DMS79 treated with DMSO at 0.1 percent for 48 hours (cell line): ENCODE measurements around the gene USP2.

ENCODE experiments used
- DNase-seq: peaks from one replicate; lab custom pipeline; 2025; lab: John Stamatoyannopoulos, UW

Gene USP2

DNA sequence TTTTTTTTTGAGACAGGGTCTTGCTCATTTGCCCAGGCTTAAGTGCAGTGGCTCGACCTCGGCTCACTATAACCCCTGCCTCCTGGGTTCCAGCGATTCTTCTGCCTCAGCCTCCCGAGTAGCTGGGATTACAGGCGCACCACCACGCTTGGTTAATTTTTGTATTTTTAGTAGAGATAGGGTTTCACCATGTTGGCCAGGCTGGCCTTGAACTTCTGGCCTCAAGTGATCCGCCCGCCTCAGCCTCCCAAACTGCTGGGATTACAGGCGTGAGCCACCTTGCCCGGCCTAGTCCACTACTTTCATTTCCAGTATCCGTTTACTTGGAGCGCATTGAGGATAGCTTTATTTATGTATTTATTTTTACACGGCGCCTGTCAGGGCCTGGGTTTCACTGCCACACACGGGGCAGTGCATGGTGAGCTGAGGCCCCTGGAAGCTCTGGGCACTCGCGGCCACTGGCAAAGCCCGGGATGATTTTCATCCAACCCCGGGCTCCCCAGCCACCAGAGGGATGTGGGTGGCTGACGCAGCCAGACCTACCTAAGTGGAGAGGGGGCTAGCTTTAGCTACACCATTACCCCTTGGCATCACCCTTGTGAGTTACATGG is 58.5 kb downstream of the USP2 start:
- DNase-seq: no peak

DNA sequence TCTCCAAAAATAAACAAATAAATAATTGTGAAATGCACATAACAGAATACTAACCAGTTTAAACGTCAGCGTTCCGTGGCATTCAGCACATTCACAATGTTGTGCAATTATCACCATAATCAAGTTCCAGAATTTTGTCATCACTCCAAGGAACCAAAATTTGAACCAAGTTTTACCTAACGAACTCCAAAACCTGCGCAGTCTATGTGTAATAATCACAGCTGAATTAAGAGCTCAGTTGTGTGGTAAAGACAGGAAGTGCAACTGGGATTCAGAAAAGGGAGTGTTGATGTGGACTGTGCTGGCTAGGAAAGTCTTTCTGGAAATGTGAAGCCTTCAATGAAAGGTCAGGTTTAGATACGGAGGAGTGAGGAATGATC is 59.1 kb downstream of the USP2 start:
- DNase-seq: no peak

DNA sequence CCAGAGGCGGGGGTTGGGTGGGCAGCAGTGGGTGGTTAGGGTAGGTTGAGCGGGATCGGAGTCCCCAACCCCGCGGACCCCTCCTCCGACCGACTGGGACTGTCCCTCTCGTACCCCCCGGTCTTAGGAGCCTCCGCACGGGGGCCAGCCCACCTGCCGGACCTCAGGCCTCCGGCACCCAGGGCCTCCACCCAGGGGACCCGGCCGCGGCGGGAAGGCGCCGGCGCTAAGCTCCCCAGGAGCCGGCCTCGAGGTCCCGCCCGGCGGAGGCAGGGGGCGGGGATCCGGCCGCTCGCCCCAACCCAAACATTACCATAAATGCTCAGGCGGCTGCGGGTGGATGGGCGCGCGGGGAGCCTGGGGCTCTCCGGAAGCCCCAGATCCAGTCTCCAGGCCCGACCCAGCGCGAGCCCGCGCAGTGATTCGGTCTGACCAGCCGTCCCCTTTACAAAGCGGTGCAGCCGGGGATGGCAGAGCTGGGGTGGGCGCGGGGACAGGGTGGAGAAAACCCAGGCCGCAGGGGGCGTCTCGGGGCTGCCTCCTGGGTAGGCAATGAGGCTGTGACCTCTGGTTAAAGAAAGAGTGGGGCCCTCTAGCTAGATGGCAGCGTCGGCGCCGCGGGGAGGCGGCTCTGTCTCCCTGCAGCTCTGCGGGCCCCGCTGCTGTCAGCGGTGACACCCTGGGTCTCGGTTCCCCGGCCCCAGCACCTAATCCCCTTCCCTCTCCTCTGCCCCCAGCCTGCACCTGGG is 60.5 kb downstream of the USP2 start:
- DNase-seq: no peak

GRCh38 chr11:119320240-119320775 is 61.2 kb downstream of the USP2 start:
- DNase-seq: no peak

- no peak for DNase-seq
These were observed 61.7 kb downstream of the USP2 start for GRCh38 chr11:119319700-119320239.

DNA sequence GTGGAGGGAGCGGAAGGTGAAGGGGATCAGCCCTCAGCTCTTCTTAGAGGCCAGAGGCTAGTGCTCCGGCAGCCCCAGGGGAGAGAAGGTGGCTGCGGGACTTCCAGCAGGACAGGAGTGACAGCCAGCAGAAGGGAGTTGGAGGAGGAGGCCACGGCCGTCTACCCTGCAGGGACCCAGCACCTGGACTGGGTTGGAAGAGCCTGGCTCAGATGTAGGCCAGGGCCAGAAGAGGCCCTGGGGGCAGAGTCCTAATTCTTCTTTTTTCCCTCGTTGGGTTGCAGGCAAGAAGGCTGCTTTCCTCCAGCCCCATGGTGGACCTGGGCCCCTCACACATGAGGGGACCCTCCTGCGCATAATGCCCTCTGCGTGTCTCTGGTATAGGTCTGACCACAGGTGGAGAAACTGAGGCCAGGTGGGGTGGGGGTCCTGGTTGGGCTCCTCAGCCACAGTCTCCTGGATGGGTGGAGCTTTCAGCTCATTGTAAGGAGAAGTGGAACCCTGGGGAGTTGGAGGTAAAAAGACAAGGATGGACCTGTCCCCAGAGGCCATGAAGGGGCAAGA is 62.3 kb downstream of the USP2 start:
- DNase-seq: no peak

DNA sequence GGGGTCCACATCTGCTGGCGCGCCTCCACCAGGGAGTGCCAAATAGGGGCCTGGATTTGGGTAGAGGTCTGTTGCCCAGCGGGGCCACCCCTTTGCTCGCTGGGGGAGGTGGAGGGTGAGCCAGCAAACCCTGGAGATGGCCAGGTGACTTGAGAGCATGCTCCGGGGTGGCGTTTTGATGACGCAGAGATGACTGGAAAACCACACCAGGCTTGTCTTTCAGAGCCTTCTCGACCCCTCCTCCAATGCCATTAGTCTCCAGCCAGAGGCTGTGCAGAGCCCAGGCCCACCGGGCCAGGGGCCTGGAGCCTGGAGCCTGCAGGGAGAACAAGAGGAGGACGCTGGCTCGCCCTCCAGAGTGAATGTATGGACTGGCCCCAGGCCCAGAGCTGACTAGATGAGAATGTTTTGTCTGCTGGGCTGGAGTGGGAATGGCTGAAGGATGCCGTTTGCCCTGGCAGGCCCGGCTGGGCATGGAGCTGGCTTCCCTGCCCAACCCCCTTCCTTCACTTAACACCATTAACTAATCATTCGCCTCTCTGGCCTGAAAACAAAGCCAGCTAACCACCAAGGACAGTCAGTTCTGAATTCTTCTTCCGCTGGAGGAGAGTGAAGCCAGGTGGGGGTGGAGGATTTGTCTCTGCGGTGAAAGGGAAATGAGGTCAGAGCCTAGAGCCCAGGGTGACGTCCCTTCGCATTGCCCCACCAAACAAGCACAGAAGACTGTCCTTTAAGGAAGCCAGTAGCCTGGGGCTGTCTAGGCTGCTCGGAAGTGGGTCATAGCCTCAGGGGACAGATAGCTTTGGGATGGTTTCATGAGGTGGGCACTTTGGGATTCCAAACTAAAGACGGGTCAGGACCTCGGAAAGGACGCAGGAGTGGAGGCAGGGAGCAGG is 63.0 kb downstream of the USP2 start:
- no peak for DNase-seq

DNA sequence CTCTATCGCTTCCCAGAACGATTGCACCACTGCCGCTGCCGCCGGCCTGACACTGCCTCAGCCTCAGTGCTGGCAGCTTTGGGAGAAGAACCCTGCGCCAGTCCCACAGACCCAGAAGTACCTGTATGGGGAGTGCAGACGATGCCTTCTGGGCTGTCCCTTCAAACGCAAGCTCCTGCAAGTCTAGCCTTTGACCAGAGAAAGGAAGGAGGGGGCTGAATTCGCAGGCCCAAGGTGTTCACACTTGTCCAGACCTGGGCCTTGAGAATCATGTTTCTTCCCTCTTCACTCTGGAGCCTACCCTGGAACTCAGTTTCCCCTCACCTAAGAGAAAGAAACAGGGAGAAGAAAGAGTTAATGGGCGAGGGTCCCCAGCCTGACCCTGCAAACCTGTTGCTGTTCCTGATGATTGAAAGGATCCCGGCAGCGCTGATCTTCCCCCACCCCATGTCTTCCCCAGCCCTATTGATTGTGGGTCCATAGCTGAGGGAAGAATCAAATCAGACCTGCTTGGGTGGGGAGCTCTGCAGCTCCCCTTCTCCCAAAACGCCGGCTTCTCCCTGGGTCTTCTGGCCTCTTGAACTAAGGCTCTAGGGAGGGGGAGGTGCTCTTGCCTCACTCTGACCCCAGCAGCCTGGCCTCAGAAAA is 63.8 kb downstream of the USP2 start:
- no peak for DNase-seq

DNA sequence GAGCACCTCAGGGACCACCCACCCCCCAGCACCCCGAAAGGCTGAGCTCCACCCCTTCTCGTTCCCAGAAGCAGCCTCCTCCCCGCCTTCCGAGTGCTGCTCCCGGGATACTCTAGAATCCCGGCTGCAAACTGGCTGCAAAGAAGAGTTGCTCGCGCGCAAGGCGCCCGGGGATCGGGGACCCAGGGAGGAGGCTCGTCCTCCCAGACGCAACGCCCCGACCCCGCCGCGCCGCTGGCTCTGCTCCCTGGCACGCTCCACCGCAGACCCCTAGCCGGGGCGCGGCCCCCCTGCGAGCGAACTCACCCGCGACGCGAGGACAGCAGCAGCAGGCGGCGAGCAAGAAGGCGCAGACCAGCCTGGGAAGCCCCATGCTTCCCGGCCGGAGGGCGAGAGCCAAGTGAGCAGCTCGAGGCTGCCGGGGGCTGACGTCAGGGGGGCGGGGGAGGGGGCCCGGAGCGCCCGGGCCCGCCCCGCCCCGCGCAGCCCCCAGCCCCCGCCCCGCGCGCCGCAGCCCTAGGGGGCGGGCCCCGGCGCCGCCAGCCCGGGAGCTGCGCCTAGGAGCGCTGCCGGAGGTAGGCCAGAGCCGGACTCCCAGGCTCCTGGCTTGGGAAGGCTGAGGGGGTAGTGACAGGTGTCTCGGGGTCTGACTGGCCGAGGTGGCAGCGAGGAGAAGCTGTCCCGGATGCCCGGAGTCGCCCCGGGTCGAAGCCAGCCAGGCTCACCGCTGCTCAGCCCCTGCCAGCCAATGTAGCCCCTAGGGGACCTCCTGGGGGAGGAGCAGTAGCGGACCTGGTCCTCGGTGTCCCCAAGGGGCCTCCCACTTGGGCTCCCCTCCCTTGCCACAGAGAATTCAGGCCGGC is 64.5 kb downstream of the USP2 start, which contains the start of gene MCAM:
TSS of gene MCAM (minus strand) at position 402 of the 863 bp plus-strand sequence. CDS start at position 373, 29 bp downstream.
- DNase-seq: peak; percentile 58

- peak; percentile 66 for DNase-seq
These were observed 65.3 kb downstream of the USP2 start for GRCh38 chr11:119316016-119316728.

DNA sequence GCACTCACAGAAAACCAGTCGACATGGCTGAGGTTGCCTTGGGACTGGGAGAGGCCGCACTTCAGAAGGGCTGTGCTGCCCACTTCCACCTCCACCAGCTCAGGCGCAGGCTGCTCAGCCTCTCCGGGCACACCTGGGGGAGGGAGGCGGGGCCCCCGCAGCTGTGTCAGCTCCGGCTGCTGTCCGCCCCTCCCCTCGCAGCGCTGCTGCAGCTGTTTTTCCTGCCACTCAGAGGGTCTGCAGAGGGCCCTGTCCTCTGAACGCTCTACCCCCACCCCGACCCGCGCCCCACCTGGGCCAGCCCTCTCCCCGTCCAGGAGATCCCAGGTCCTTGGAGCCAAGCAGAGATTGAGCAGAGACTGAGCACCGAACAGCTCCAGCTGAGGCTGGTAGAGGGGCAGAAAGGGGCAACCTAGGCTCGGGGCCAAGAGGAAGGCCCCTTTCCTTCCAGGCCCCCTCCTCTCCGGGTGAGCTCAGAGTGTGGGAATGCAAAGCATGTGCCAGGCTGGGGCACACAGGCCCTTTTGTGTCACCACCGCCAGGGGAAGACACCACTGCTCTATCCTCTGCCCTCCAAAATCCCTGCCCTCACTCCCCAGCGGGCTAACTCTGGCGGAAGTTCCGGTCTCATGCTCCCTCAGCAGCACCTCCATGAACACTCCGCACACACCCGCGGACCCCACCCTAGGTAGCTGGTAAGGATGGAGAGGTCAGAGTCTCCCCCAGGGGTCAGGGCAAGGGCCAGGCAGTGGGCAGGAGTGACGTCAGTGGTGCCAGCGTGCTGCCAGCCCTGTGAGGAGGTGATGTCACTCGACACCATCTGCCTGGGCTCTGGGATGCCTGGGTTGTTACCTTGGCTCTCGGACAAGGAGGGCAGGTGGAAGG is 66.1 kb downstream of the USP2 start:
- DNase-seq: peak; percentile 67

DNA sequence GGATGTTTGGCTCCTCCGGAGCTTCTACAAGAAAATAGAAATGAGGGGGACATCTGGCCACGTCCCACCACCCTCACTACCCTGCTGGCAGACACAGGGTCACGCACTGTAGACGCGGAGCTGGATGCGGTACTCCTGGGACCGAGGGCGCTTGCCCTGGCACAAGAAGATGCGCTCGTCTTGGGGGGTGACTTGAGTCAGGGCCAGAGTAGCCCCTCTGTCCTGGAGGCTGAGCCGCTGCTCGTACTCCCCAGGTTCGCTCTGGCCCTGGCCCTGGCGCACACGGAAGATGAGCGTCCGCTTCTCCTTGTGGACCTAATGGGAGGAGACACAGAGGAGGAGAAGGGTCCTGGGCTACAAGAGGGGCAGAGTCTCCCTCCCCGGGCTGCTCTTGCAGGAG is 66.8 kb downstream of the USP2 start:
- DNase-seq: no peak

- DNase-seq: no peak
These were observed 70.8 kb downstream of the USP2 start for GRCh38 chr11:119310682-119311052.

- no peak for DNase-seq
These were observed 71.4 kb downstream of the USP2 start for GRCh38 chr11:119309953-119310681.

- no peak for DNase-seq
These were observed 72.1 kb downstream of the USP2 start for GRCh38 chr11:119309411-119309810.

- DNase-seq: no peak
These were observed 73.5 kb downstream of the USP2 start for GRCh38 chr11:119307974-119308373.

- no peak for DNase-seq
These were observed 74.3 kb downstream of the USP2 start for GRCh38 chr11:119307219-119307618.

DNA sequence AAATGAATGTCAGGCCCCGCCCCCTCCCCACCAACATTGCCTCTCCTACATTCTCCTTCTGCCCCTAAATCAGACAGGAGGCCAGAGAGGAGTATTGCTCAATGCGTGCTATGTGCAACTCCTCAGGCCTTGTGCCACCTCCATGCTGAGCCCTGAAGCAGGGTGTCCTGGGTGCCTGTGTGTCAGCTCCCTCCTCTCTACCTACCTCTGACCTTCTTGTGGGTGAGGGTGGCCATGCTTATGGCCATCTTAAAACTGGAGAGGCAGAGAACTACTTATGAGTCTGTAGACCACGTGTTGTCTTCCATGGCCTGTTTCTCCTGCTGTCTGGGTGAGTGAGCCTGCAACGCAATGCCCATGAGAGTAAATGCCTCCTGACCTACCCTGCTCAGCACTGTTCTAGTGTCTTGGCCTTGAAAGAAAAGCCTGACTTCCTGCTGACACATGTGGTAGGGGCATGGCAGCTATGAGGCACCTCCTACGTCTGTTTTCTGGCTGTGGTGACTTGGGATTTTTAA is 75.1 kb downstream of the USP2 start:
- no peak for DNase-seq
